Measurements from ENCODE around the gene PHACTR3.

The PHACTR3 gene

GRCh38 chr20:59745201-59745600 lies 140.9 kb downstream of the PHACTR3 start:
- Histone ChIP-seq H3K4me2 (ENCODE audit: low read length) (no peak overlapping the region), H2AK5ac (ENCODE audit: low read length) (no peak overlapping the region), H4K8ac (ENCODE audit: low read depth, low read length) (no peak overlapping the region), H3K79me2 (ENCODE audit: control insufficient read depth, insufficient read depth, low read length, poor library complexity) (no peaks in the 10 kb centered on the region), H3K23ac (ENCODE audit: low read length) (no peak overlapping the region), H4K91ac (ENCODE audit: low read depth, low read length) (no peak overlapping the region), H3K9ac (ENCODE audit: low read length) (no peak overlapping the region), H3K9me3 (ENCODE audit: insufficient read depth, low read depth, low read length) (peaks cover 20% of the 10 kb centered on the region), H2BK120ac (ENCODE audit: insufficient read depth, low read length, poor library complexity) (no peak overlapping the region), H3K4me1 (ENCODE audit: control insufficient read depth in 1 of 2, insufficient read depth in 2 of 2, low read length in 2 of 2) (no peaks in the 10 kb centered on the region), H3K4ac (ENCODE audit: low read depth, low read length) (no peak overlapping the region), H3K27ac (ENCODE audit: low read depth, low read length) (no peak overlapping the region), H3K79me1 (ENCODE audit: low read length) (no peaks in the 10 kb centered on the region), H4K12ac (ENCODE audit: low read depth, low read length) (no peak overlapping the region), H2BK12ac (ENCODE audit: low read length) (no peak overlapping the region), H2AFZ (ENCODE audit: insufficient read depth, low read length, poor library complexity) (no peak overlapping the region), H3K27me3 (ENCODE audit: insufficient read depth, low read length) (no peaks in the 10 kb centered on the region), H3K4me3 (ENCODE audit: low read depth, low read length) (no peak overlapping the region), H2BK5ac (ENCODE audit: low read depth, low read length, poor library complexity) (no peak overlapping the region), H3K18ac (ENCODE audit: low read length) (no peak overlapping the region), H3K36me3 (ENCODE audit: control insufficient read depth in 1 of 2, insufficient read depth in 2 of 2, low read length in 2 of 2) (no peaks in the 10 kb centered on the region), H3K14ac (ENCODE audit: low read length) (no peak overlapping the region)
- WGBS (ENCODE audit: extremely low coverage, insufficient coverage, insufficient read length) = no CpG with 5 or more reads among the region's 9 CpGs
- no peak for DNase-seq

GRCh38 chr20:59745716-59746115 lies 141.4 kb downstream of the PHACTR3 start:
- H2AK5ac ChIP-seq (ENCODE audit: low read length) = no peak overlapping the region
- WGBS (ENCODE audit: extremely low coverage, insufficient coverage, insufficient read length) = no CpG with 5 or more reads among the region's 8 CpGs
- no peak overlapping the region for H2AFZ ChIP-seq (ENCODE audit: insufficient read depth, low read length, poor library complexity)
- H3K23ac ChIP-seq (ENCODE audit: low read length) = no peak overlapping the region
- H3K4ac ChIP-seq (ENCODE audit: low read depth, low read length) = no peak overlapping the region
- H4K91ac ChIP-seq (ENCODE audit: low read depth, low read length) = no peak overlapping the region
- H2BK5ac ChIP-seq (ENCODE audit: low read depth, low read length, poor library complexity) = no peak overlapping the region
- H3K14ac ChIP-seq (ENCODE audit: low read length) = no peak overlapping the region
- H3K4me3 ChIP-seq (ENCODE audit: low read depth, low read length) = no peak overlapping the region
- no peaks in the 10 kb centered on the region for H3K4me1 ChIP-seq (ENCODE audit: control insufficient read depth in 1 of 2, insufficient read depth in 2 of 2, low read length in 2 of 2)
- no peak overlapping the region for H3K18ac ChIP-seq (ENCODE audit: low read length)
- H2BK120ac ChIP-seq (ENCODE audit: insufficient read depth, low read length, poor library complexity) = no peak overlapping the region
- no peak overlapping the region for H4K8ac ChIP-seq (ENCODE audit: low read depth, low read length)
- DNase-seq = no peak
- H3K4me2 ChIP-seq (ENCODE audit: low read length) = no peak overlapping the region
- H2BK12ac ChIP-seq (ENCODE audit: low read length) = no peak overlapping the region
- no peaks in the 10 kb centered on the region for H3K79me1 ChIP-seq (ENCODE audit: low read length)
- no peaks in the 10 kb centered on the region for H3K79me2 ChIP-seq (ENCODE audit: control insufficient read depth, insufficient read depth, low read length, poor library complexity)
- no peak overlapping the region for H3K9ac ChIP-seq (ENCODE audit: low read length)
- H3K27me3 ChIP-seq (ENCODE audit: insufficient read depth, low read length) = no peaks in the 10 kb centered on the region
- peaks cover 20% of the 10 kb centered on the region for H3K9me3 ChIP-seq (ENCODE audit: insufficient read depth, low read depth, low read length)
- no peak overlapping the region for H3K27ac ChIP-seq (ENCODE audit: low read depth, low read length)
- H4K12ac ChIP-seq (ENCODE audit: low read depth, low read length) = no peak overlapping the region
- no peaks in the 10 kb centered on the region for H3K36me3 ChIP-seq (ENCODE audit: control insufficient read depth in 1 of 2, insufficient read depth in 2 of 2, low read length in 2 of 2)

DNA sequence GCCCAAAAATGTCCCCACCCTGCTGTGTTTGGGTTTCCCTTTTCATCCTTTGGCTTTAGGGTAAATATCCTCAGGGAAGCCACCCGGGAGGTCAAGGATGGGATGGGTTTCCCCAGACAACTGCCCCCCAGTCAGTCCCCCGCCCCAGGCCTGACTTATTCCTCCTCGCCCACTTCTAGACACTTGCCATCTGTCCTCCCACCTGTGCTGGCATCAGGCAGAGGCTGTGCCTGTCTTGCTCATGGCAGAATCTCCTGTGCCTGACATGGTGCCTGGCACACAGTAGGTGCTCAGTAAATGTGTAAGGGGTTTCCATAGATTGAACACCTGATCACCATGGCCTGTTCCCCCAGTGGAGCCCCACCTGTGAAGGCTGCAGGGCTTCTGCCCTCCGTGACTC lies 141.8 kb downstream of the PHACTR3 start:
- Histone ChIP-seq H3K14ac (ENCODE audit: low read length) (no peak overlapping the region), H3K79me1 (ENCODE audit: low read length) (no peaks in the 10 kb centered on the region), H3K9me3 (ENCODE audit: insufficient read depth, low read depth, low read length) (peaks cover 17% of the 10 kb centered on the region), H2BK120ac (ENCODE audit: insufficient read depth, low read length, poor library complexity) (no peak overlapping the region), H3K4ac (ENCODE audit: low read depth, low read length) (no peak overlapping the region), H2AFZ (ENCODE audit: insufficient read depth, low read length, poor library complexity) (no peak overlapping the region), H3K9ac (ENCODE audit: low read length) (no peak overlapping the region), H2BK12ac (ENCODE audit: low read length) (no peak overlapping the region), H4K12ac (ENCODE audit: low read depth, low read length) (no peak overlapping the region), H3K4me1 (ENCODE audit: control insufficient read depth in 1 of 2, insufficient read depth in 2 of 2, low read length in 2 of 2) (no peaks in the 10 kb centered on the region), H3K23ac (ENCODE audit: low read length) (no peak overlapping the region), H2AK5ac (ENCODE audit: low read length) (no peak overlapping the region), H3K4me2 (ENCODE audit: low read length) (no peak overlapping the region), H3K18ac (ENCODE audit: low read length) (no peak overlapping the region), H3K36me3 (ENCODE audit: control insufficient read depth in 1 of 2, insufficient read depth in 2 of 2, low read length in 2 of 2) (no peaks in the 10 kb centered on the region), H2BK5ac (ENCODE audit: low read depth, low read length, poor library complexity) (no peak overlapping the region), H4K8ac (ENCODE audit: low read depth, low read length) (no peak overlapping the region), H3K79me2 (ENCODE audit: control insufficient read depth, insufficient read depth, low read length, poor library complexity) (no peaks in the 10 kb centered on the region), H4K91ac (ENCODE audit: low read depth, low read length) (no peak overlapping the region), H3K27ac (ENCODE audit: low read depth, low read length) (no peak overlapping the region), H3K4me3 (ENCODE audit: low read depth, low read length) (no peak overlapping the region), H3K27me3 (ENCODE audit: insufficient read depth, low read length) (no peaks in the 10 kb centered on the region)
- no CpG with 5 or more reads among the region's 4 CpGs for WGBS (ENCODE audit: extremely low coverage, insufficient coverage, insufficient read length)
- no peak for DNase-seq

- H3K27ac ChIP-seq (ENCODE audit: low read depth, low read length) = no peak overlapping the region
- no peak for DNase-seq
- H3K14ac ChIP-seq (ENCODE audit: low read length) = no peak overlapping the region
- no peaks in the 10 kb centered on the region for H3K4me1 ChIP-seq (ENCODE audit: control insufficient read depth in 1 of 2, insufficient read depth in 2 of 2, low read length in 2 of 2)
- no CpG with 5 or more reads among the region's 12 CpGs for WGBS (ENCODE audit: extremely low coverage, insufficient coverage, insufficient read length)
- no peak overlapping the region for H2AFZ ChIP-seq (ENCODE audit: insufficient read depth, low read length, poor library complexity)
- H2AK5ac ChIP-seq (ENCODE audit: low read length) = no peak overlapping the region
- H3K9me3 ChIP-seq (ENCODE audit: insufficient read depth, low read depth, low read length) = peaks cover 10% of the 10 kb centered on the region
- no peak overlapping the region for H4K12ac ChIP-seq (ENCODE audit: low read depth, low read length)
- no peak overlapping the region for H3K4ac ChIP-seq (ENCODE audit: low read depth, low read length)
- no peak overlapping the region for H2BK5ac ChIP-seq (ENCODE audit: low read depth, low read length, poor library complexity)
- H3K79me2 ChIP-seq (ENCODE audit: control insufficient read depth, insufficient read depth, low read length, poor library complexity) = no peaks in the 10 kb centered on the region
- H3K79me1 ChIP-seq (ENCODE audit: low read length) = no peaks in the 10 kb centered on the region
- no peak overlapping the region for H3K4me2 ChIP-seq (ENCODE audit: low read length)
- no peak overlapping the region for H2BK12ac ChIP-seq (ENCODE audit: low read length)
- H2BK120ac ChIP-seq (ENCODE audit: insufficient read depth, low read length, poor library complexity) = no peak overlapping the region
- no peak overlapping the region for H3K23ac ChIP-seq (ENCODE audit: low read length)
- no peak overlapping the region for H4K91ac ChIP-seq (ENCODE audit: low read depth, low read length)
- H3K18ac ChIP-seq (ENCODE audit: low read length) = no peak overlapping the region
- no peak overlapping the region for H3K4me3 ChIP-seq (ENCODE audit: low read depth, low read length)
- no peaks in the 10 kb centered on the region for H3K27me3 ChIP-seq (ENCODE audit: insufficient read depth, low read length)
- H3K9ac ChIP-seq (ENCODE audit: low read length) = no peak overlapping the region
- no peaks in the 10 kb centered on the region for H3K36me3 ChIP-seq (ENCODE audit: control insufficient read depth in 1 of 2, insufficient read depth in 2 of 2, low read length in 2 of 2)
- H4K8ac ChIP-seq (ENCODE audit: low read depth, low read length) = no peak overlapping the region
These were observed 143.6 kb downstream of the PHACTR3 start for GRCh38 chr20:59747671-59748515.
